HepG2 (cell line): Measurements from ENCODE around the gene PALM3. TPM values are rescaled to one million over a fixed set of nuclear protein-coding genes. Genes with fewer than 3 reads are reported as not detected.

ENCODE experiments used
- ASH2L ChIP-seq: fragments of 300-600, 200-600 bp; sonication (generic); IDR thresholded peaks from 2 replicates; pipeline ENCODE4 v1.7.0; 2017; ENCODE audit warnings: low read depth, mild to moderate bottlenecking, moderate library complexity, mixed read lengths, low read length; ENCODE audit not compliant: insufficient read length
- DMAP1 ChIP-seq: IDR thresholded peaks from 2 replicates; pipeline ENCODE4 v1.6.1; 2016
- EP300 ChIP-seq, 3 experiments: sonication (generic) in 1 of 3; formaldehyde crosslinking in 1 of 3; IDR thresholded peaks; 2 replicates each; pipeline versions ENCODE4 v1.5.1 to v1.6.1; 2011 to 2020; ENCODE audit warnings: low read depth in 2 of 3, low read length in 2 of 3, borderline replicate concordance in 1 of 3, improper control_type of control experiment in 1 of 3, mild to moderate bottlenecking in 1 of 3, missing genetic modification reagents in 1 of 3, moderate library complexity in 1 of 3
- HOXD1 ChIP-seq: sonication (generic); formaldehyde crosslinking; IDR thresholded peaks from 2 replicates; pipeline ENCODE4 v1.5.0; 2020; ENCODE audit warnings: missing genetic modification reagents
- MAFK ChIP-seq, 2 experiments: IDR thresholded peaks in 1 of 2; conservative IDR thresholded peaks in 1 of 2; 2 replicates each; pipeline ENCODE4 v1.6.1; 2011; ENCODE audit warnings: improper control_type of control experiment in 2 of 2, low read length in 2 of 2
- SP1 ChIP-seq, 2 experiments: fragments of 450-650 bp in 1 of 2; sonication (generic) in 1 of 2; formaldehyde crosslinking in 1 of 2; IDR thresholded peaks; 2 replicates each; pipeline versions ENCODE4 v1.4.0 to v1.6.1; 2016 to 2020; ENCODE audit warnings: missing genetic modification reagents in 1 of 2
- TBL1XR1 ChIP-seq: fragments of 150-350 bp; IDR thresholded peaks from 2 replicates; pipeline ENCODE4 v1.6.1; 2014; ENCODE audit warnings: borderline replicate concordance, low read length; ENCODE audit not compliant: partially characterized antibody
- ZBTB20 ChIP-seq: sonication (generic); formaldehyde crosslinking; IDR thresholded peaks from 2 replicates; pipeline ENCODE4 v1.8.1; 2023; ENCODE audit warnings: missing genetic modification reagents, low read depth, mild to moderate bottlenecking, borderline replicate concordance
- ZKSCAN8 ChIP-seq: IDR thresholded peaks from 2 replicates; pipeline ENCODE4 v1.6.1; 2016; ENCODE audit warnings: borderline replicate concordance, missing genetic modification reagents, missing compliant biosample characterization
- ZNF124 ChIP-seq: sonication (generic); formaldehyde crosslinking; IDR thresholded peaks from 2 replicates; pipeline ENCODE4 v1.4.0; 2020; ENCODE audit warnings: missing genetic modification reagents
- ZNF343 ChIP-seq: sonication (generic); formaldehyde crosslinking; IDR thresholded peaks from 2 replicates; pipeline ENCODE4 v1.4.0; 2020; ENCODE audit warnings: mild to moderate bottlenecking, missing genetic modification reagents
- ZNF652 ChIP-seq: IDR thresholded peaks from 2 replicates; pipeline ENCODE4 v1.6.1; 2016; ENCODE audit warnings: low read depth, borderline replicate concordance
- polyA plus RNA-seq, 8 experiments: library from polyadenylated mRNA; depleted of rRNA in 3 of 8; stranded (reverse) in 7 of 8; unstranded in 1 of 8; fragments of >200 nt; fragmentation: Illumina TruSeq in 4 of 8; extraction: Trizol in 4 of 8; gene quantifications; 2 replicates each; pipeline versions ENCODE4 v1.2.1 to v1.2.3, GENCODE V29; 2011 to 2016; ENCODE audit warnings: low read depth in 4 of 8, missing spikeins in 1 of 8, mixed read lengths in 1 of 8; ENCODE audit not compliant: insufficient read depth in 1 of 8
- total RNA-seq, 5 experiments: library from RNA; depleted of rRNA; stranded (reverse); fragments of >200 nt; fragmentation: Illumina TruSeq; extraction: Trizol; gene quantifications; 2 replicates each; pipeline ENCODE4 v1.2.3, GENCODE V29; 2016; ENCODE audit warnings: low read depth in 1 of 5
- TF ChIP-seq, protein P1 (sequence below), 2 experiments: sonication (generic) in 1 of 2; formaldehyde crosslinking in 1 of 2; IDR thresholded peaks; 2 replicates each; pipeline versions ENCODE4 v1.6.1 to v1.9.0; 2014 to 2022; ENCODE audit warnings: antibody characterized with exemption in 1 of 2, borderline replicate concordance in 1 of 2, inconsistent platforms in 1 of 2, low read depth in 1 of 2, missing genetic modification reagents in 1 of 2
- TF ChIP-seq, protein P2 (sequence below): sonication (generic); formaldehyde crosslinking; IDR thresholded peaks from 2 replicates; pipeline ENCODE4 v1.5.0; 2020; ENCODE audit warnings: missing genetic modification reagents
- TF ChIP-seq, protein P3 (sequence below), 2 experiments: IDR thresholded peaks; 2 replicates each; pipeline ENCODE4 v1.6.1; 2011 to 2012; ENCODE audit warnings: low read length in 2 of 2, borderline replicate concordance in 1 of 2, low read depth in 1 of 2, mild to moderate bottlenecking in 1 of 2, moderate library complexity in 1 of 2

PALM3 gene
- total and polyA plus RNA-seq, 2 of the 13 experiments (the other 11 are each of a cell fraction or from before 2014, with no cell fraction given), result 0.79 to 2.4 TPM

DNA sequence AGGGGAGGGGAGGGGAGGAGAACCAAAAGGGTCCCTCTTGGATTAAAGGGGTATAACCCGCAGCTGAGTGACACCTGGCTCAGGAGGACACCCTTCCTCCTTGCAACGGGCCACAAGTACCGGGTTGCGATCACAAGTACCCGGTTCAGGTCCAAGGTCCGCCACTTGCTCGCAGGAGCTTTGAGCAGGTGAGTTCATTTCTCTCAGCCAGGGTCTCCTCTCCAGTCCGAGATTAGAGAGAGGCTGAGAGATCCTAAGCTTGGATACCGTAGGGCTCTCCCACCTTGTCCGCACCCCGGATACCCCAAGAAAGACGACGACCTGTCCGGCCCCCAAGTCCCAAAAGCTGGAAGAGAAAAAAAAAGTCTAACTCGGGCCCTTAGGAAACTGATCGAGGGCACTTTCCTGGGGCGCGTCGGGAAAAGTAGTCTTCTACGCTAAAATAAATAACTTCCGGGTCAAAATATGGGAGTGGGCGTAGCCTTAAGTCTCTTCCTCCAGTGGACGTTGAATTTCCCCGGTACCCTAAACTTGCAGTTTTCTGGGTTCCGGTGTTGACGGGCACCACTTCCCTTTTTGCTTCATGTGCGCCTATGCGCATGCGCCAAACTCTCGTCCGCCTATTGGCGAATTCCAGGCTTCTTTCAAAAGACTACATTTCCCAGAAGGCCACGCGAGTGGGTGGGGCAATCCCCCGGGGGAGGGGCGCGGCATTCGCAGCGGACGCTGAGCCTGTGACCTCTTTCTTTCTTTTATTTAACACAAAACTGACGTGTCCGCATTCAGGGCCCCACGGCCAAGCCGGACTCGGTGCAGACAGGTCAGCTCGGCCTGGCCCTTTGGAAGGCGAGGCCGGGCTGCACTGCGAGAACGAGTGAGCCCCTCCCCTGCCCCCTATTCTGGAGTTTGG lies 19.3 kb upstream of the PALM3 start (continued):
- TF ChIP-seq TBL1XR1 (peak; percentile 30), ZNF343 (CRISPR knock-in tag) (no peak), ZBTB20 (CRISPR knock-in tag) (no peak), HOXD1 (CRISPR knock-in tag) (0 out of 2 replicates have a peak, but pooled peaks have one; percentile 1), ZNF652 (CRISPR knock-in tag) (0 out of 2 replicates have a peak, but pooled peaks have one; percentile 20), DMAP1 (CRISPR knock-in tag) (peak; percentile 48), SP1 (IDR thresholded peaks at IDR 0.05) (no peak), SP1 (CRISPR knock-in tag; IDR thresholded peaks at IDR 0.05) (peak; percentile 95), MAFK (conservative IDR thresholded peaks at IDR 0.05 in 1 of 2, IDR thresholded peaks at IDR 0.05 in 1 of 2; ENCODE audit: low read length in 2 of 2) (peak in 1 of 2 experiments; percentile 46; a peak in 2 of 4 replicates), ZNF124 (CRISPR knock-in tag) (no peak), ASH2L (peak; percentile 77), EP300 (IDR thresholded peaks at IDR 0.05; ENCODE audit: low read depth in 2 of 2, low read length in 2 of 2) (no peak), EP300 (CRISPR knock-in tag; IDR thresholded peaks at IDR 0.05; ENCODE audit: borderline replicate concordance) (peak; percentile 45; the same call in 1 of the 2 replicates), ZKSCAN8 (peak; percentile 43; the same call in 1 of the 2 replicates)
- TF ChIP-seq, protein P1, sequence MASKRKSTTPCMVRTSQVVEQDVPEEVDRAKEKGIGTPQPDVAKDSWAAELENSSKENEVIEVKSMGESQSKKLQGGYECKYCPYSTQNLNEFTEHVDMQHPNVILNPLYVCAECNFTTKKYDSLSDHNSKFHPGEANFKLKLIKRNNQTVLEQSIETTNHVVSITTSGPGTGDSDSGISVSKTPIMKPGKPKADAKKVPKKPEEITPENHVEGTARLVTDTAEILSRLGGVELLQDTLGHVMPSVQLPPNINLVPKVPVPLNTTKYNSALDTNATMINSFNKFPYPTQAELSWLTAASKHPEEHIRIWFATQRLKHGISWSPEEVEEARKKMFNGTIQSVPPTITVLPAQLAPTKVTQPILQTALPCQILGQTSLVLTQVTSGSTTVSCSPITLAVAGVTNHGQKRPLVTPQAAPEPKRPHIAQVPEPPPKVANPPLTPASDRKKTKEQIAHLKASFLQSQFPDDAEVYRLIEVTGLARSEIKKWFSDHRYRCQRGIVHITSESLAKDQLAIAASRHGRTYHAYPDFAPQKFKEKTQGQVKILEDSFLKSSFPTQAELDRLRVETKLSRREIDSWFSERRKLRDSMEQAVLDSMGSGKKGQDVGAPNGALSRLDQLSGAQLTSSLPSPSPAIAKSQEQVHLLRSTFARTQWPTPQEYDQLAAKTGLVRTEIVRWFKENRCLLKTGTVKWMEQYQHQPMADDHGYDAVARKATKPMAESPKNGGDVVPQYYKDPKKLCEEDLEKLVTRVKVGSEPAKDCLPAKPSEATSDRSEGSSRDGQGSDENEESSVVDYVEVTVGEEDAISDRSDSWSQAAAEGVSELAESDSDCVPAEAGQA (IDR thresholded peaks at IDR 0.05; ENCODE audit: low read depth), result peak; percentile 61; the same call in 1 of the 2 replicates
- TF ChIP-seq, protein P1 (CRISPR knock-in tag; IDR thresholded peaks at IDR 0.05; ENCODE audit: borderline replicate concordance), result no peak
- TF ChIP-seq, protein P2, sequence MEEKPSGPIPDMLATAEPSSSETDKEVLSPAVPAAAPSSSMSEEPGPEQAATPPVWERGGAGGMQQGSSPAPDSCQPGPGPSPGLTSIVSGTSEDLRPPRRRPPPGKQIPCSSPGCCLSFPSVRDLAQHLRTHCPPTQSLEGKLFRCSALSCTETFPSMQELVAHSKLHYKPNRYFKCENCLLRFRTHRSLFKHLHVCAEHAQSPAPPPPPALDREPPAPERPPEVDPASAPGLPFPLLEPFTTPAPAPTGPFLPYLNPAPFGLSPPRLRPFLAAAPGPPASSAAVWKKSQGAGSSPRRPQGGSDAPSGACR (CRISPR knock-in tag), result no peak
- TF ChIP-seq, protein P3, sequence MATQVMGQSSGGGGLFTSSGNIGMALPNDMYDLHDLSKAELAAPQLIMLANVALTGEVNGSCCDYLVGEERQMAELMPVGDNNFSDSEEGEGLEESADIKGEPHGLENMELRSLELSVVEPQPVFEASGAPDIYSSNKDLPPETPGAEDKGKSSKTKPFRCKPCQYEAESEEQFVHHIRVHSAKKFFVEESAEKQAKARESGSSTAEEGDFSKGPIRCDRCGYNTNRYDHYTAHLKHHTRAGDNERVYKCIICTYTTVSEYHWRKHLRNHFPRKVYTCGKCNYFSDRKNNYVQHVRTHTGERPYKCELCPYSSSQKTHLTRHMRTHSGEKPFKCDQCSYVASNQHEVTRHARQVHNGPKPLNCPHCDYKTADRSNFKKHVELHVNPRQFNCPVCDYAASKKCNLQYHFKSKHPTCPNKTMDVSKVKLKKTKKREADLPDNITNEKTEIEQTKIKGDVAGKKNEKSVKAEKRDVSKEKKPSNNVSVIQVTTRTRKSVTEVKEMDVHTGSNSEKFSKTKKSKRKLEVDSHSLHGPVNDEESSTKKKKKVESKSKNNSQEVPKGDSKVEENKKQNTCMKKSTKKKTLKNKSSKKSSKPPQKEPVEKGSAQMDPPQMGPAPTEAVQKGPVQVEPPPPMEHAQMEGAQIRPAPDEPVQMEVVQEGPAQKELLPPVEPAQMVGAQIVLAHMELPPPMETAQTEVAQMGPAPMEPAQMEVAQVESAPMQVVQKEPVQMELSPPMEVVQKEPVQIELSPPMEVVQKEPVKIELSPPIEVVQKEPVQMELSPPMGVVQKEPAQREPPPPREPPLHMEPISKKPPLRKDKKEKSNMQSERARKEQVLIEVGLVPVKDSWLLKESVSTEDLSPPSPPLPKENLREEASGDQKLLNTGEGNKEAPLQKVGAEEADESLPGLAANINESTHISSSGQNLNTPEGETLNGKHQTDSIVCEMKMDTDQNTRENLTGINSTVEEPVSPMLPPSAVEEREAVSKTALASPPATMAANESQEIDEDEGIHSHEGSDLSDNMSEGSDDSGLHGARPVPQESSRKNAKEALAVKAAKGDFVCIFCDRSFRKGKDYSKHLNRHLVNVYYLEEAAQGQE (IDR thresholded peaks at IDR 0.05; ENCODE audit: borderline replicate concordance in 1 of 2, low read depth in 1 of 2, low read length in 2 of 2), result no peak
